Mucosa of gallbladder (tissue), 1 donor: ENCODE data around the gene ARHGEF28. TPM values are rescaled to one million over a fixed set of nuclear protein-coding genes. Genes with fewer than 3 reads are reported as not detected.

Experiments used
- DNase-seq: peaks from one replicate; pipeline ENCODE4 v3.0.0-alpha.2; 2020; ENCODE audit warnings: low spot score
- total RNA-seq: library from RNA; stranded (reverse); gene quantifications from one replicate; pipeline ENCODE4 v1.2.1, GENCODE V29; 2021
- donor health status: DM: no; HTN: no; CAD: no.

The ARHGEF28 gene
- total RNA-seq, 1 donor from 2014 or later: 29.9 TPM

GRCh38 chr5:73740274-73740790 is 114.3 kb downstream of the ARHGEF28 start:
- no peak for DNase-seq

- DNase-seq: no peak
Measured at GRCh38 chr5:73743161-73743560, 117.2 kb downstream of the ARHGEF28 start.

- no peak for DNase-seq
Measured at GRCh38 chr5:73745836-73746235, 119.8 kb downstream of the ARHGEF28 start.

DNA sequence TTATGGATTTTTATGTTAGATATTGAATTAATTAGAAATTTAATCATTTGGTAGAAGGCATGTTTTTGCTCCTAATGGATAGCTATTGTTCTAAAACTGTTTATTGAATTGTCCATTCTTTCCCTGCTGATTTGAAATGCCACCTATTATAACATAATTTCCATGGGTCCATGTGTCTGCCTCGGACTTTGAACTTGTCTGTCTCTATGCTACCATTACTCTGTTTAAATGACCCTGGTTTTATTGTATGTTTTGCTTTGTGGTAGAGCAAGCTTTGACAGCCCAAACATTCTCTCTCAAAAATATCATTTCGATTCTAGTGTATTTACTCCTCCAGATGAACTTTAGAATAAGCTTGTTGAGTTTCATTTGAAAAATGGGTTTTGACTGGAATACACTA is 120.6 kb downstream of the ARHGEF28 start:
- no peak for DNase-seq

DNA sequence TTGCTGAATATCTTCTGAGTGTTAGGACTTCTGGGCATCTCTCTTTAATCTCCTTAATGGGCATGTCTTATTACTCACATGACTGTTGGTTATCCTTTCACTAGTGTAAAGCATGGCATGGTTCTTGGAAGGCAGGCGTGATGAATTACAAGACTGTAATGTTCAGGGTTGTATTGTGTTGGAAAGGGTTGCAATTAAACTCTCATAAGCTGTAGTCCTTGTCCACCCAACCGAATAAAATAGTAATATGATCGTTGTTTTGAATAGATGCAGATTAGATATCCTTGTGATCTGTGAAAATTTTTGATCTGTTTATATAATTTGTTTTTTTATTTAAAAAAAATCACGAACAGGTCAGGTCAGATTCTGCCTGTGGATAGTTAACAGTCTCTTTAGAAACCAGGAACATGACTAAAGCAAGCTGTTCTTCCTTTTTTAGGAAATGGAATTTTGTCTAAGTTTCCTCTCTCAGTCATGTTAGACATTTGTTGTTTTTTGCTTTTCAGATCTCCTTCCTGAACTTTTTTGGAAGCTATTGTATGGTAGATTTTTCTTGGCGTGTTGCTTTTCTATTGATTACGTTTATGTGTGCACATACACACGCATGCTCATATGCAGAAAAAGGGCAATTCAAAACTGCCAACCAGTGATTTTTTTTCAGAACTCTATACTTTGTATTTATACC is 121.8 kb downstream of the ARHGEF28 start:
- DNase-seq: no peak

DNA sequence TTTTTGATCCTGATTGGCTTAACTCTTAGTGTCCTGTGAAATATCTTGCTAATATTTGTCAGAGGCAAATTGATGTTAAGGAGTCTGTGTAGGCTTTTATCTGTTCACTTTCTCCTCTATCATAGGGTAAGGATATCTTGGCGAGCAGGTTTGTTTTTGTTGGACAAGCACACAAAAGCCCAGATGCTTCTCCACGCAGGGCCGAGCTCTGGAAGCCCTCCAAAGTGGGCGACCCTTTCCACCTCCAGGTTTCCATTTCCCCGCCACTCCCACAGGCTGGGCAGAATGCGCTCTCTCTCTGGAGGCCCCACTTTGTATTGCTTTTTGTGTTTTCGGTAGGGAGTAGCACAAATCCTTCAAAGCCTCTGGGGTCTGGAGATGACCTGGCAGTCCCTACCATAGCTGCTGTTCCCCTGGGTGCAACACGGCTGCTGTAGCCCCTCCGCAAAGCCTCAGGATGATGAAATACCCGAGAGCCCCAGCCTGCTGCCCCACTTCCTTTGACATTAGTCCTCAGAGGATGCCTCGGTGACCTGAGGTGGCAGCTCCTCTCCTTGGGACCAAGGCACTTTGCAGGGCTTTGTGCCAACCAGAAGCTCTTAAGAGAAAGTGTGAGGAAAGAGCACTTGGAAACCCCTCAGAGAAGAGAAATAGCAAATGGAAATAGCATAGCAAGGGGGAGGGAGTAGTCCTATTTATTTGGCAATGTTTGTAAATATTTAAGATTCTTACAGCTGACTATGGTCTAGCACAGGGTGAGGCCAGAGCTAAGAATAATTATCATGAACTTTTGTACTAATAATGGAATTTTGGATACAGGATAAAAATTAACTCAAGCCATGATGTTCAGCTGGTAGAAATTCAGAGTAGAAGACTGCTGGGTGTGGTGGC is 122.8 kb downstream of the ARHGEF28 start:
- no peak for DNase-seq

- DNase-seq: no peak
Measured at GRCh38 chr5:73749485-73750270, 123.7 kb downstream of the ARHGEF28 start.

- DNase-seq: no peak
Measured at GRCh38 chr5:73751254-73751914, 125.4 kb downstream of the ARHGEF28 start.

DNA sequence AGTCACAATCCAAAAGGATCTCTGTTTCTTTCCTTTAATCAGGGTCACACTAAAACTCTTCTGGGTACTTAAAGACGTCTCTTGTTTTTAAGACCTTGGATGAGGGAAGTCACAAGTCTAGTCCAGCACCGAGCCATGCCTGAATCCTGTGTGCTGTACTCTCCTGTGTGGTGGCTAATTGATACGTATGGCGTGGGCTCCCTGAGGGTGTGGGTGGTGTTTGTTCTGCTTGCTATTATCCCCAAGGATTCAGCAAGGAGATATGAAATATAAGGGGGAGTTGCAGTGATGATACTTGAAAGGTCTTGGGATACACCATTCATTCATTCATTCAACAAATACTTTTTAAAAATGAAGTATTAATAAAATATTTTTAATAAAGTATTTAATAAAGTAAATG is 128.3 kb downstream of the ARHGEF28 start:
- DNase-seq: no peak

DNA sequence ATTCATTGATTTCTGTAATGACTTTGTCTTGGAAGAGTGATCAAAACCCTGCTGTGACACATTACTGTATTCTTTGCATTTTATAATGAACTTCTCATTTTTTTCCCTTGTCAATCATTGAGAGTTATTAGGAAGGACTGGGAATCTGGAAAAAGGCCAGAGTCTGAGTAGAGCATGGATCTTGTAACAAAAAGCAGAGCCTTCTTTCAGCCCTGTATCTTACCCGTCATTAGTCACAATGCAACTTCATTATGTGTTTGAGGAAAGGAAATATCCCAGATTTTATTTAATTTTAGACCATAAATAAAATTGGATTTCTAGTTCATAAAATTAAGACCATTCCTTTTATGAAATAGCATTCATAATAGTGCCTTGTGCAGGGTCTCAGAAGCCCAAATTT is 131.4 kb downstream of the ARHGEF28 start:
- DNase-seq: no peak

GRCh38 chr5:73759771-73760170 is 133.8 kb downstream of the ARHGEF28 start:
- no peak for DNase-seq

DNA sequence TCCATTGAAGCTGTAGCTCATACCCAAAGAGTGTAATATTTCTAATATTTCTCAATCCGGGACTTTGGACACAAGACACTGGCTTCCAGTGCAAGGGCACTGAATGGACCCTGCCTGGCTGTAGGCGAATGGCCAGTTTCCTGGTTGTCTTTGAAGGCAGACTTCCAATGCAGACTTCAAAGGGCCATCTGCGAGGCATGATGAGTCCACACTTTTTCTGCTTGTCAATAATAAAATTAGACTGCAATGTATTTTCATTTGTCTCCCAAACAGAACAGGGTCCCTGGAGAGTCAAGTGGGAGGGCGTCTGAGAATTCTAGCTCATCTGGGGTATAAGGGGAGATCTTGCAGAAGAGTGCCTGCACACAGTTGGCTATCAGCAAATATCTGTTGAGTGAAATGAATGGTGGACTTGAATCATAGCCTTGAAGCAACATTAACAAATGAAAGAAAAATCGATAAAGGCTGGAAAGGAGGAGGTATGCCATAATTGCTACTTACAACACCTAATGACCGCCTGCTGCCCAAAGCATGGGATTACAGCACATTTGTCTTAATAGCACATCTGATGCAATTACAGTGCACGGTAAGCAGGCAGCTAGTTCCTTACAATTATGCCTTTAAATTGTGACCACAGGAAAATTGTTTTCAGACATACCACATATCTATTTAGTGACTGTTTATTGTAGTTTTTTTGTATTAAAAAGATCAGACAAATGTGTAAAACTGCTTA is 137.5 kb downstream of the ARHGEF28 start:
- peak; percentile 40 for DNase-seq

DNA sequence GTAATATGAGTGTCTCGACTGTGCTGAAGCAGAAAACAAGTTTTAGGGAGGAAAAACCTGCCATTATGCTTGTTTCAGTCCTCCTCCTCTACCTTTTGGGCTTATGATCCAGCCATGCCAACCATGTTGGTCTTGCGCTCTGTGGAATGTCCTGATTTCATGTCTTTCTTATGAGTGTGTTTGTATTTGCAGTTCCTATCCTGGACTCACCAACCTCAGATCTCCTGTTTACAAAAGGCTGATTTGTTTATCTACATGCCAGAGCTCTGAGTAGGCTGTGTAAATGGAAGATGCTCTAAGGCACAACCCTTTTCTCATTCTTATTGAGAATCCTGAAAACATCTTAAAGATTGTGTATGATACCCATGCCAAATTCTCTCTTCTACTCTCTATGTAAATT is 138.6 kb downstream of the ARHGEF28 start:
- no peak for DNase-seq

DNA sequence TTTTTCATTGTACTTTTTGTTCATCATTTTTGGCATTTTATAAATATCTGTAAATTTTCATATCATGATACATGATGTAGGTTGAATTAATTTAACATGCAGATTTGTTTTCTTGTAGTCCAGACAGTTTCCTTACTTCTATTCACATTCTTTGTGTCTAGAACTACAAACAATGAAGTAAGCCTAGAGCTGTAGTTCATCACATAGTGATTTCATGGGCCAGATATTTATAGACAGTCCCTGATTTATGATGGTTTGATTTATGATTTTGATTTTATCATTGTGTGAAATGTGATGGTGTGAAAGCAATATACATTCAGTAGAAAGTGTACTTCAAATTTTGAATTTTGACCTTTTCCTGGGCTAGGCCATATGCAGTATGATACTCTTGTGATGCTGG is 139.0 kb downstream of the ARHGEF28 start:
- no peak for DNase-seq

DNA sequence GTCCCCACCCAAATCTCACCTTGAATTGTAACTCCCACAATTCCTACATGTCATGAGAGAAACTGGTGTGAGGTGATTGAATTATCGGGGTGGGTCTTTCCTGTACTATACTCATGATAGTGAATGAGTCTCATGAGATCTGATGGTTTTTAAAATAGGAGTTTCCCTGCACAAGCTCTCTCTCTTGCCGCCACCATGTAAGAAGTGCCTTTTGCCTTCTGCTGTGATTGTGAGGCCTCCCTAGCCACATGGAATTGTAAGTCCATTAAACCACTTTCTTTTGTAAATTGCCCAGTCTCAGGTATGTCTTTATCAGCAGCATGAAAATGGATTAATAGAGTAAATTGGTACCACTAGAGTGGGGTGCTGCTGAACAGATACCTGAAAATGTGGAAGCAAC is 140.9 kb downstream of the ARHGEF28 start:
- DNase-seq: no peak

DNA sequence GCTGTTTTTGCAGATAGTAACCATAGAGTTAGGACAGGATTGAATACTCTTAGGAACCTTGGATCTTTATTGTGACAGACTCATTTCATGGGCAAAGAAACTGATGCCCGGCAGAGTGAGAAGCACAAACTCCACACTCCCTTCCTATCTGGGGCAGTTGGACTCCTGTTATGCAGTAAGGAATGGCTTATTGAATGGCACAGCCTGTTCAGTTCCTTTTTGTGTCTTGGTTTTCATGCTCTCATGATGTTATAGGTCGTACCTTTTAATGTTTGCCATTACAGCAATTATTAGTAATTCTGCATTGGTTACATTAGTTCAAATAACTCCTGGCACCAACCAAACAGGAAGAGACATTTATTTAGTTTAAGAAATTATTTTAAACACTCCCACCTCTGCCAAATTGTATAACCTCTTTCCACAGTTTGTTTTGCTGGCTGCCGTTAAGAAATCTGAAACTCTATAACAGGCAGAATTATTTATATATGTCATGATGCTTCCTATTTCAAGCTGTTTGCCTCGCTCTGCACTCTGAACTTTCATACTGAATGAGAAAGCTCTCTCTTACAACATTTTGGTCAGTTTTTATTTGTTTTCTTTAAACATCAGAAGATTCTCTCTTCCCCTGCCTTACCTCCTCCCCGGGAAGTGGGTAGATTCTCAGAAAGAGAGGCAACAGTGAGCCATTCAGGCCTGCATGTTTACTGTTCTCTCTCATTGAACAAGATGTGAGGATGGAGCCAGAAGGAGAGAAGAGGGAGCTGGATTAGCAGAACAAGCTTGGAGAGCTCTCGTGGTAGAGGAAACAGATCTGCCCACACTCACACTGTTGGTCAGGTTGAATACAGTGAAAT is 144.4 kb downstream of the ARHGEF28 start:
- no peak for DNase-seq

DNA sequence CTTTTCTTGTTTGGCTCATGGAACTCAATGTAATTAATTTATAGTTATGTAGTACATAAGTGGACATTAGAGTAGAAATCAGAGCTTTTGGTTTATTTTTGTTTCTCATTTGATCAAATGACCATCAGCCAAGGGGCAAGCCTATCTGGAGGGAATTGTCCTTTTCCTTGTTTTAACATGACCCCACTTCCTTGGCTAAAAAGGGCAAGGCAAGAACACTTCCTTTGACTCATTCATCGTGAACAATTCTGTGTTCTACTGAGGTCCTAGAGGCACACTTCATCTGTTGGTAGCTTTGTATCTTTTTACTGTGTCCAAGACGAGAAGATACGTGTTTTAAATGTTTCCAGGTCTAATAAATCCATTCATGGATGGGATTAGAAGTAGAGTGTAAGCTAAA is 148.9 kb downstream of the ARHGEF28 start:
- DNase-seq: no peak

DNA sequence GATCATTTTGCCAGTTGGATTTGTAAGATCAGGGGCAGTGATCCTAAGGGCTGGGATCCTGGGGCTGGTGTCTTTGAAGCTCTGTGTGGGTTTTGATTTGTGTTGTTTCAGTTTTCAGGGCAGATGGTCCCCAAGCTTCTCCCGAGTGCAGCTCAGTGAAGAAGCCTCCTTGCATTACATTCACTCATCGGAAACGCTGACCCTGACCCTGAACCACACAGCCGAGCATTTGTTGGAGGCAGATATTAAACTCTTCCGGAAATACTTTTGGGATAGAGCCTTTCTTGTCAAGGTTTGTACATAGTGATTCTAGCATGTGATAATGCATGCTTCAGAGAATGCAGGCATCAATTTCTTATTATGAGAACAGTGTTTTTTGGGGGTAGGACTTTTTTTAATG is 150.4 kb downstream of the ARHGEF28 start:
- DNase-seq: no peak

- DNase-seq: no peak
Measured at GRCh38 chr5:73777192-73777591, 151.2 kb downstream of the ARHGEF28 start.
